Stimulated activated CD4-positive, alpha-beta T cell treated with anti-CD3 and anti-CD28 coated beads, Interleukin-2, amount 100 ng/mL, for 4 hours (primary cell): Measurements from ENCODE around the gene CCDC93.

Experiments
- DNase-seq: peaks from one replicate; pipeline ENCODE4 v3.0.0-alpha.2; 2020; ENCODE audit warnings: low read depth

CCDC93 gene, protein sequence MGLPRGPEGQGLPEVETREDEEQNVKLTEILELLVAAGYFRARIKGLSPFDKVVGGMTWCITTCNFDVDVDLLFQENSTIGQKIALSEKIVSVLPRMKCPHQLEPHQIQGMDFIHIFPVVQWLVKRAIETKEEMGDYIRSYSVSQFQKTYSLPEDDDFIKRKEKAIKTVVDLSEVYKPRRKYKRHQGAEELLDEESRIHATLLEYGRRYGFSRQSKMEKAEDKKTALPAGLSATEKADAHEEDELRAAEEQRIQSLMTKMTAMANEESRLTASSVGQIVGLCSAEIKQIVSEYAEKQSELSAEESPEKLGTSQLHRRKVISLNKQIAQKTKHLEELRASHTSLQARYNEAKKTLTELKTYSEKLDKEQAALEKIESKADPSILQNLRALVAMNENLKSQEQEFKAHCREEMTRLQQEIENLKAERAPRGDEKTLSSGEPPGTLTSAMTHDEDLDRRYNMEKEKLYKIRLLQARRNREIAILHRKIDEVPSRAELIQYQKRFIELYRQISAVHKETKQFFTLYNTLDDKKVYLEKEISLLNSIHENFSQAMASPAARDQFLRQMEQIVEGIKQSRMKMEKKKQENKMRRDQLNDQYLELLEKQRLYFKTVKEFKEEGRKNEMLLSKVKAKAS

DNA sequence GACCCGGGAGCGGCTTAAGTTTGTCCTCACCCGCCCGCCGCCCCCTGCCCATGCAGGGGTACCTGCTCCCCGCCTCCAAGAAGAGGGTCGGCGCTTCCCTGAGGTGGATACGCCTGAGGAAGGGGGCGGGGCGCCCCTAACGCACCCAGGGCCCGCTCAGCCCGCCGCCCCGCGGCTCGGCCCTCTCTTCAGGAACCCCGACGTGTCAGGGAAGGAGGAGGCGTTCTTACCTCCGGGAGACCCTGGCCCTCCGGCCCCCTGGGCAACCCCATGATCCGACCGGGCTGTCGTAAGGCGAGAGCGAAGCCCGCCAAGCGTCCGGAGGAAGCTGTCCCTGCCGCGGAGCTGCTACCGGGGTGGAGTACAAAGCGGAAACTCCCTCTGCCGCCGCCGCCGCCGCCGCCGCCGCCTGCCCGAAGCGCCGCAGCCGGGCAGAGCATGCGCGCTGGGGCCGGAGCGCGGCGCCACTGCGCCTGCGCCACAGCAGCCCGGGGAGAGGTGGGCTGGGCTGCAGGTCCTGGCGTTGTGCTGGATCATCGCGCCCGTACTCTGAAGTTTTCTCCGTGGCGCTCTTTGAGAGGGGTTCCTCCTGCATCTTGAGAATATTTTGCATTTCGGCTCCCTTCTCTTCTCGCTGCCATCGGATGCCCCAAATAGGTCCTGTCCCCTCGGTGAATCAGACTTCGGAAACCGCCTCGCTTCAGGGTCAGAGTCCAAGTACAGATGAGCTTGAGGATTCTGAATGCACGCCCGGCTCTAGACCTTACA lies at the start of gene CCDC93:
Gene CCDC93, minus strand, starts transcription at position 347 of the 768 bp plus-strand sequence. Its CDS starts 75 bp downstream, at position 272.
- DNase-seq, result peak; percentile 79

DNA sequence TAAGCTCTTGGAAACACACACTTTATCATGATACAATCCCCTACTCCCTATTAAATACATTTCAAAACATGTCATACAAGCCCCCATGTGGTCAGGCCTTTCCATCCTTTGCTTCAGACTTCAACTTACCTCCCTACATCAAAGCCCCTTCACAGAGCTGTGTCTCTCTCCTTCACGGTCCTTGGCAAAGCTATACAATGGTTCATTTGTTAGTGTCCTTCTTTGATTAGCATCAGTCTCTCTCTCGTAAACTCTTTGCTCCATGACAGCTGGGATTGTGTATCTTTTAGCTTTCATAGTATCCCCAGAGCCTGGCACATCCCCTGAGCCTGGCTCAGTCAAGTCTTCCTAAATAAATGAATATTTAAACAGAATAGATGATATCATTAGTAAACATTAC lies 48.8 kb upstream of the CCDC93 start:
- DNase-seq, result no peak

DNA sequence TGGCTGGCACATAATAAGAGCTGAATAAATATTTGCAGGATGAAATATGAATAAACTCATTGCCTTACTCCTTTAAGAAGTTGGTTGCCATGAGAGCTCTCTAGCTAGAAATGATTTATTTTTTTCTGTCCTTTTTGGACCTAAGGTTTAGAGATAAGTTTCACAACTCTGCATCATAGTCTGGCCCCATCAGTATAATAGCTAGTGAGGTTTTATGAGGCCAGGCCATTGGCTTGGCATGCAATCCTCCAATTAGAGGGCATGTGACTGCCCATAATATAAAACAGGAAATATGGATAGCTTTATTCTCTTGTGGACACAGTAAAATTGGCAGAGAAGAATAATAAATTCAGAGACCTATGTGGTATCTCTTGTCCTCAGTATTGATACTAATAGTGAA lies 48.2 kb upstream of the CCDC93 start:
- no peak for DNase-seq

DNA sequence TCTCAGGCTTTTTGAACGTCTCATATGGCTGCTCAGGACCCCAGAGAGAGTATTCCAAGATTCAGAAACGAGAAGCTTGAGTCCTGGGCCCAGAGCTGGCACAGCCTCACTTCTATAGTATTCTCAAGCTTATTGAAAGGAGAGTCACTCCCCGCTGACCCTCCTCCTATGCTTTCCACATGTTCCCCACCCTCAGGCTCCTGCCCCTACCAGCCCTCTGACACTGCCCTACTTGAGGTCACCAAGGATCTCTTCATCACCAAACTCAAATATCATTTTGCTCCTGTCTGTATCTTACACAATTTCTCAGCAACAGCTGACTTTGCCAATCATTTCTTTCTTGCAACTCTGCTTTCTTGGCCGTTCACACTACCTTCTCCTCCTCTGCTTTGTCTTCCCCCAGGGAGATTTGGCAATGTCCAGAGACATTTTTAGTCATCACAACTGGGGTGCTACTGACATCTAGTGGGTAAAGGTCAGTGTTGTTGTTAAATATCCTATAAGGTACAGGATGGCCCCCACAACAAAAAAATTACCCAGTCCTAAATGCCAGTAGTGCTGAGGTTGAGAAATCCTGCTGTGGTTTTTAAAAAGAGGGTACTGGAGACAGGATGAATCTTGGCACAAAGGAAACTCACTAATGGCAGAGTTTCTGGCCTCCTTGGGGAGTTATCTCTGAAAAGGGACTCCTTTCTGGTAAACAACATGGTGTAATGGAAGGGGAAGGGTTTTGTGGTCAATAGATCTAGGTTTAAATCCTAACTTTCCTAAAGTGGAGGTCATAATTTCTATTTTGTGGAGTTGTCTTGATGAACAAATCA lies 47.5 kb upstream of the CCDC93 start:
- no peak for DNase-seq

DNA sequence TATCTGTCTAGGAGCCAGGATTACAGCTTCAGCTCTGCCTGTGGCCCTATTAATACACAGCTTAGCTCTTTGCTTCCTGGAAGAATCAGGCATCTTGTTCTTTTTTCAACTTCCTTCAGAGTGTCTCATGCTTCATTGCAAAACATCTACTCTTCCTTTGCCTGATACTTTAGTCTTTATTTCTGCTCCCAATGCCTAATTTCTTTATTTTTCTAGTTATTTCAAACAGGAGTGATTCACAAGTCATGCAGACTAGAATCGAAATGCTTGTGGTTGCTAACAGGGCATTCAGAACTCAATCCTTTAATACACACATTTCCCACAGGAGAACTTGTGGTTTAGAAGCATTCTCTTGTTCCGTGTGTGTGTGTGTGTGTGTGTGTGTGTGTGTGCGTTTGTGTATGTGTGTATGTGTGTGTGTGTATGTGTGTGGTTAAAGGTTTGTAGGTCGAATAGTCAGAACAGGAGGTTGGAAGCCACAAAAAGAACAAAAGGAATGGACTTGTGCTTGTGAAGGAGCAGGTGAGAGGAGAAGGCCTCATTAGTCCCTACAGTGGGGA lies 46.1 kb upstream of the CCDC93 start:
- no peak for DNase-seq

DNA sequence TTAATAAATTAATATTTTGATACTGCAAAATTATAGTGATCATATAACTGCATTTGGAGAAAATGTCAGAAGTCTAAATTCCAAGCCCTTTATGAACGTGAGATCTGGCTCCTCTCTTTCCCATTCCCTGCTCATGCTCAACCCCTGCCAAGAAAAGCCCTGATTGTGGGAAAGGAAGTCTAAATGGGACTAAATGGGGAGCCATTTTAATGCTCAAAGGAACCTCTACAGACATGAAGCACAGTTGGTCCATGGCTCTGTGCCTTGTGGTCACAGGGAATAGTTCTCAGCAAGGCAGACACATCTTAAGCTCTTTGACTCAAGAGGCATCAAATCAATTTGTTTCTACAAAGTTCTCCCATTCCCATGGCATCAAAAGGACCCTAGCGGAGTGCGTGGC lies 45.1 kb upstream of the CCDC93 start:
- no peak for DNase-seq

DNA sequence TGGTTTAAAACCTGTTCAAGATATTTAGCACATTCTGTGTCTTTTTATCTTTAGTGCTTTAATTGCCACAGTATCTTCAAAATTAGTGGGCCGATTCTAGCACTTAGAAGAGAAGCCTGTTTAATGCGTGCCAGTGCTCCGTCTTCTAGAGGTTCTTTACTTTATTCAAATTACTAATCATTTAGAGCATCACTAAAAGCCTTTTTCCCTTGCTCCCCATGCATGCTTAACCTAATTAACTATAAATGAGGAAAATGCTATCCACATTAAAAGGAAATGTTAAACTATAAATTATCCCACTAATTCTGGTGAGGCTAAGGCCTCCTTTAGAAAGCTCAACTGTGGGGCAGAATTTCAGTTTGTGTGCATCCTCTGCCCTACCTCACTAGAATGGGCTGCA lies 42.9 kb upstream of the CCDC93 start:
- DNase-seq, result no peak

DNA sequence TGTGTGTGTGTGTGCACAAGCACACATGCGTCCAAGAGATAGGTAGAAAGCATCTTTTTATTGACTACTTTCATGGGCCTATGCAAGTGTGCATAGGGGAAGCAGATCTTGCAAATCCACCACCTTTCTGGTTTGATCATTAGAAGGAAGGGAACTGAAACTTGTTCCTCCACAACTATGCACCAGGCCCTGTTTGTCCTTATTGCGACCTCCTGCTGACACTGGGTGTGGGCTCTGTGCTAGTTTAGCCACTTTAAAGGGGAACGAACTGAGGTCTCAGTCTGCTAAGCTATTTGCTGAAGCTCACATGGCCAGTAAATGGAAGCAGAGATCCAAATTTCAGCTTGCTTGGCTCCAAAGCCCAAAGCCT lies 42.3 kb upstream of the CCDC93 start:
- no peak for DNase-seq

DNA sequence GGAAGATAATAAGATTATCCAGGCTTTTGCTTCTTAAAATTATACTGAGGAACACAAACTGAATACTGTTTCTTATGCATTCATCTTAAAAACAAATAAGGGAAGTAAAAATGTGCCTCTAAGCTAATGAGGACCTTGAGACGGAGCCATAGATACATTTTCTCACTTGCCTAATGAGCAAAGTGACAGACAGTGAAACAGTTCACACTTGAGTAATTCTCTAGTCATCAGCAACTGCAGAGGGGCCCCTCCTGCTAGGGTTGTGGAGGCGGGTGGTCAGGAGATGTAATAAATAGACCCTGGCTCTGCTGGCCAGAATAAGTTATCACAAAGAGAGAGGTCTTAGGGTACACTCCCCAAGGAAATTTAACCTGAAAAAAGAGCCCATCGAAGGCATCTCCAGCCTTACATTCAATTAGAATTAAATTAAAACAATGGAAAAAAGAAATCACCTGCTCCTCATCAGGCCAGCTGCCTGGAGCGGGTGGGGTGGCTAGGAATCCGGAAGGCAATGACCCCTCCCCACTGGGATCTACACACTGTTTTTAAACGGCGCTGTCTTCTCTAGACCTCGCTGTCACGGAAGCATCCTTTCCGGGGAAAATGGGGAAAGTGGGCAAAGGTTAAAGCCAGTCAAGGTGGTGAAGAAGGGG lies 41.8 kb upstream of the CCDC93 start:
- no peak for DNase-seq

DNA sequence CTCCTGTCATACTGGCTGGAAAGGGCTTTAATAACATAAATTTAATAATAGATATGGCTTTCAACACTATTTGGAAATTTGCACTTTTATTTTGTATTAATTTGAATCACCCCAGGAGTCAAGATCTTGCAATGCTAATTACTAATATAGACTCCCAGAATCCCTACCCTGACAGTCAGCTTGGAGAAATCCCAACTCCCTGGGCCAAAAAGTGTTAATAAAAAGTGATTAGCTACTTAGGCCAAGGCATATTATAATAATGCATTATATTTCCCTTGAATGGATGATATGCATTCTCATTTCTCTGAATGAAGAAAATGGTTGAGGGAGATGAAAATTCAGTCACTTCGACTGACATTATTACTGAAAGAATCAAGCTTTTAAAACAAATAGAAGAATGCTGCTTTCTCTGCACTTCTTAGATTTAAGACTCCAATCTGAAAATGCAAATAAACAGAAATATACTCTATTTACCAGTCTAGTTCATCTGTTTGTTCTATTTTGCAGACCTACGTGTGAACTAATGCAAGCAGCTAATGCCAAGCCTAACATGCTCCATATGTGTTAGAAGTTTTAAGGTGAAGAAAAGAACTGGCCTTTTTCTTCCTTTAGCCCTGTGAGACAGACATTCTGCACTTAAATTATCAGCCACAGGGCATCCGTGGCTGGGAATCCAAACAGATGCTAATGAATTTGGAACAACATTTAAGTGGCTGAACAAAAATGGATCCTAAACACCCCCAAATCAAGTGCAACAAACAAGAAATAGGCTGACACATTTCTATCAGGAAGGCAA lies 40.5 kb upstream of the CCDC93 start:
- no peak for DNase-seq

DNA sequence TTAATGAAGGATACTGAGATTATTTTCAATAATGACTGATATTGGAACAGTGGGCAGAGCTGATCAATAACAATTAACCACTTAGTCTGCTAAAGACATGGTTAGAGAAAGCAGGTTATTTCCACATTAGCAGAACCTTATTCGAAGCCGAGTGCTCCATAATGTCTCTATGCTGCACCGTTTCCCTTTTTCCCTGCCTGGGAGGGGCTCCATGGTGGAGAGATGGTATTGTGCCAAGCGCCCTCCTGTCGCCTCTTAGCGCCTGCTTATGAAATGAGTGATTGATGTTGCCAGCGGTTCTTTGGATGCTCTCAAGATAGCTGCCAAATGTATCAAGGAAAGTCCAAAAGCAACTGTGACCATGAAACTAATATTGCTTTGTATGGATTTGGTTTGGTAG lies 39.8 kb upstream of the CCDC93 start:
- no peak for DNase-seq

DNA sequence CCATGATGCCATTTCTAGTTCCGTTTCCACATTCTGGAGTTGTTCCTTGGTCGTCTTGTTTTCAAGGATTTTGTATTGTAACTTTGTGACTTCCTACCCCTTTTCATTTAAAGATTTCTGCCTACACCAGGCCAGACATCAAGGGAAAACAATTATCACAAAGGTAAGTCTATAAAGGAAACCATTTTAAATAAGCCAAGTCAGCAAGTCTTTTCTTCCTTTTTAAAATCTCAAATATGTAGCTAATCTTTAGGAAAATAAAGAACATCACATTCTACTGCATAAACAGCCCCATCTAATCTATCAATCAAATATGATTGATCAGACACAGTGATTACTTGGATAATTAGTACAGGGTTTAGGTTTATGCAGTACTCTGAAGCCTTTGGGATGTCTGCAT lies 38.6 kb upstream of the CCDC93 start:
- no peak for DNase-seq

DNA sequence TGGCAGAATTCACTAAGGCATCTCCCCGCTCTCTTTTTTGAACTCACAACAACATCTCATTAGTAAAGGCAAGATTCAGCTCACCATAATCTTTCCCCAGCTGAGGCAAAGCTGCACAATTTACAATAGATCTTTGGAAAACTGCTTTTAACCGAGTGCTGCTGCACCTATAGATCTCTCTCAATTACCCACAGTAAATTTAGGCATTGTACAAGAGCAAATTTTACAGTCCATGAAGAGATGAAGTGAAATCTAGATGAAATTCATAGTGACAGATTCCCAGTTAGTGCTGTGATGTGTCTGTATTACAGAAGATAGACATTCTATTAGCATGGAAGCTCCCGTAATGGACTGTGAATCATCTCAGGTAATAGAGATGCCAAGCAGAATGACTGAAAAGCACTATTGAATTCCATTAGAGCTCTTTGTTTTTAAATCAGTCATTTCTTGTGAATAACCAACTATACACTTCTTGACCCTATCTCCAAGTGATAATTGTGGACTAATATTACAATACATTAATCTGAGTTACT lies 38.0 kb upstream of the CCDC93 start:
- no peak for DNase-seq

DNA sequence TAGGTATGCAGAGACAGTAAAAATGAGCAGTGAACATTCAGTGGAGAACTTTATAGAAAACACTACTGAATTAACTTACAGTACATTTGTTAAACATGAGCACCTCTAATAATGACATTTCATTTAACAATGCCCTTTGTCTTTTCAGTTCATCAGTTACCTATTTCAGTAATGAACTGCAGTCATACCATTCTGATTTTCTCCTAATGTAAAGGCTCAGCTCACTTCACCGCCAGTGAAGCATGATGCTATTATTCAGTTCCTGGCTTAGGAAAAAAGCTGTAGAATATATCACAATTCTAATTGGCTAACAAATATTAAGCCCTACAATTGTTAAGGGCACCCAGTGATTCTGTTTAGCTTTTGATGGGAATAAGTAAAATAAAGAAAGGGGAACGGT lies 37.1 kb upstream of the CCDC93 start:
- no peak for DNase-seq

DNA sequence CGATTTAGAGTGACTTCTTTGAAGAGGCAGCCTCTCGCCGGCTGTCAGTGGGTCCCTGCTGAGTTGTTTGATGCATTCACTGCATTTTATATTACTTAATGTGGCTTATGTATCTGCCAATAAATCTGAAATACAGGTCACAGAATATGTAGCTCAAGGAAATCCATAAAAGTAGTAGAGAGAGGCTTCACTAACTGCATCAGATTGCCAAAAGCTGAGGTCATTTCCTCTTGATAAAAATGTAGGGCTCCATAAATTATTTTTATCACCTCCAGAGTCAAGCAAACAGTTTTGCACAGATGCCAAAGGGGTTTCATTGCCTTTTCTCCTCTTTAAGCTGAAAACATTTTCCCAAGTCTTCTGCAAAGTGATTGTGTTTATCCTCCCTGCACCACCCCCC lies 36.5 kb upstream of the CCDC93 start:
- DNase-seq, result no peak

DNA sequence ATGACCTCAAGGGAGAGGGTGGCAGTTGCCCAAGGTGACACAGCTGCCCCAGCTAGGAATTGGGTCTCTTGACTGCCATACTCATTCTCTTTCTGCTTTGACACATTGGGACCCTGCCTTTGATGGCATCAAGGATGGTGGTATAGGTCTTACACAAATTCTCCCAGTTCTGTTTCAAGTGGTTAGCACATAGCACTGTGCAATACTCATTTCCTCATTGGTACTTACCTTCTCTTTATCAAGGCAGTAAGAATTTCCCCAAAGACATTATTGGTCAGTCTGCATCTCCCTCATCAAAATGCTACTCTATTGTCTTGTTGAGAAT lies 35.9 kb upstream of the CCDC93 start:
- no peak for DNase-seq

DNA sequence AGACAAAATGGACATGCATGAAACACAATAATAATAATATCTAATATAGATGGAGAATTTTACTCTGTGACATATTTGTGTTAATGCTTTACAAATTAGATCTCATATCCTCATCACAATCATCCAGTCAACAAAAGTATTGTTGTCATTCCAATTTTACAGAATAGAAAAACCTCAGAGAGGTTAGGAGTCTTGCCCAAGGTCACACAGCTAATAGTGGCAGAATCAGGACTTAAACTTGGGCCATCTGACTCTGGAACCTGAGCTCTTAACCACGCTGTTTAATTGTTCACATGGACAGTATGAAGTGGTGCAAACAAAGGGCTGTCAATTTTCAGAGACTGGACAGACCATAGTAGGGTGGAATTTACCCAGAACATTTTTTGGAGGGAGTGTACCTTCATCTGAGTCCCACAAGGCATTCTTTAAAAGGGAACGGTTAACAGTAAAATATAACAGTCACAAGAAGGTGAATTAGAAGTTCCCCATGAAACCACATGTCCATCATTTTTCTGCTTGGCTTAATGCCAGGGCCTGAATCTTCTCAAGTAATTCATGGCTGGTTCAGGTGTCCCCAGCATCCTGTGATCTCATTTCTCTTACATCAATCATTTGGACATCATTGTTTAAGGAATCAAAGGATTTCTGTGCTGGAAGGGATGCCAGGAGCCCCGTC lies 35.4 kb upstream of the CCDC93 start:
- DNase-seq, result no peak

DNA sequence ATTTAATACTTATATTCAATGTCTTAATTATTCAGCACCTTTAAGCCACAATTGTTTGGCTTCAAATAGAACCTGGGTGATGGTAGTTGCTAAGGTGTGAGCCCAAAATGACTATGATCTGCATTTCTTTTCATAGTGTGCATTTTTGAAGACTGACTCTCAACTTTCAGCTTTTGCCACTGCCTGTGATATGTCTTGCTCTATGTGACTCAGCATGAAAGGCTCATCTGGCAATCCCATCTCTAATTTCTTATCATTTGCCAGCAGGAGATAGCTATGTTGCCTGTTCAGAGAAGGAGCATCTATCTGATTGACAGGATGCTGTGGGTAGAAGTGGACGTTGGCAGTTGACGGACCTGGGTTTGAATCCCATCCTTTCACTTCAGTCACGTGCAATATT lies 34.5 kb upstream of the CCDC93 start:
- no peak for DNase-seq

DNA sequence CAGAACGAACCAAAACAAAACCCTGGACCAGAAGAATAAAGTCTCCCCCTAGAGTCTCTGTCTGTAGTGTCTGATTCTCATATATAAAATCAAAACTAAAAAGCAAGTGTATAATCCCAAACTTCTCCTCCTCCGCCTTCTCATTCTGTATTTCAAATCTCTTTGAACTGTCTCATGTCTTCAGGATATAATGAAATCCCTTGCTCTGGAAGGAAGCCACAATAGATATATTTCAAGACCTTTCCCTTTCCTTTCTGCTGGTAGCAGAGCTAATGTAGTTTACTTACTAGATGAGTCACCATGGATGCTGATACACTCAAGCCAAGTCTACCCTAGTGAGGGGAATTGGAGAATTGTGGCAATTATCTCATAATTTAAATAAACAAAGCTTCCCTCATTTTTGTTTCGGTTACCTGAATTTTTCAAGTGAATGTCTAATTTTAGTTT lies 33.5 kb upstream of the CCDC93 start:
- no peak for DNase-seq
